Spleen (tissue), 11 donors: ENCODE data around the gene DAB2IP. TPM values are rescaled to one million over a fixed set of nuclear protein-coding genes. Genes with fewer than 3 reads are reported as not detected.
"Not testable (repeated sequence)": the region's sequence is repeated elsewhere in the genome, so short reads cannot be mapped to it uniquely, and the experiment has no call there.

ENCODE experiments used
- DNase-seq: peaks from one replicate; pipeline ENCODE4 v3.0.0-alpha.2; 2020
- H3K27ac ChIP-seq, 8 donors: fragments of 200-600 bp; sonication (generic) in 7 of 8; 1 replicate in 4 of 8; 2 replicates in 4 of 8; pipeline versions ENCODE4 v1.5.0 to v1.8.0; 2016 to 2021; ENCODE audit warnings: inconsistent platforms in 4 of 8, mild to moderate bottlenecking in 4 of 8, moderate library complexity in 1 of 8
- H3K27me3 ChIP-seq, 7 donors: fragments of 200-600 bp; sonication (generic) in 6 of 7; replicated peaks in 1 of 7; 1 replicate in 4 of 7; 2 replicates in 3 of 7; pipeline versions ENCODE4 v1.5.0 to v1.8.0; 2016 to 2021; ENCODE audit warnings: inconsistent platforms in 3 of 7, mild to moderate bottlenecking in 1 of 7
- H3K36me3 ChIP-seq, 6 donors: fragments of 200-600 bp; sonication (generic) in 5 of 6; 1 replicate in 4 of 6; 2 replicates in 2 of 6; pipeline versions ENCODE4 v1.5.0 to v1.8.0; 2016 to 2021; ENCODE audit warnings: inconsistent platforms in 2 of 6
- H3K4me1 ChIP-seq, 6 donors: fragments of 200-600 bp; sonication (generic) in 5 of 6; 1 replicate in 3 of 6; 2 replicates in 3 of 6; pipeline versions ENCODE4 v1.5.0 to v1.8.0; 2016 to 2021; ENCODE audit warnings: inconsistent platforms in 3 of 6
- H3K4me3 ChIP-seq, 8 donors: fragments of 200-600 bp; sonication (generic) in 7 of 8; 1 replicate in 4 of 8; 2 replicates in 4 of 8; pipeline versions ENCODE4 v1.5.0 to v1.8.0; 2016 to 2021; ENCODE audit warnings: inconsistent platforms in 4 of 8, mild to moderate bottlenecking in 4 of 8, moderate library complexity in 2 of 8
- H3K9me3 ChIP-seq, 8 donors: fragments of 200-600 bp; sonication (generic) in 7 of 8; 1 replicate in 4 of 8; 2 replicates in 4 of 8; pipeline versions ENCODE4 v1.5.0 to v1.8.0; 2016 to 2021; ENCODE audit warnings: inconsistent platforms in 4 of 8
- POLR2A ChIP-seq, 3 donors: fragments of 450-650 bp; IDR thresholded peaks; one replicate each; pipeline ENCODE4 v1.5.1; 2017; ENCODE audit warnings: antibody characterized with exemption in 3 of 3, mild to moderate bottlenecking in 1 of 3
- POLR2AphosphoS5 ChIP-seq, 3 donors: sonication (generic); formaldehyde crosslinking; IDR thresholded peaks; one replicate each; pipeline ENCODE4 v1.5.1; 2017; ENCODE audit warnings: antibody characterized with exemption in 3 of 3
- WGBS, 5 donors: extraction: QIAGEN DNeasy Blood & Tissue Kit in 3 of 5; methylation state at CpG; one replicate each; pipeline versions ENCODE4 v1.1.5 to v1.1.7; 2013 to 2018; 5-methylcytosine and 5-hydroxymethylcytosine counted together
- intact Hi-C: fragments of 100-400 bp; cut with DNase I; formaldehyde crosslinking; loops from one replicate; pipeline ENCODE4 v1.15.0; 2023; ENCODE audit warnings: low total_unique reads
- polyA plus RNA-seq, 3 donors: library from polyadenylated mRNA; stranded (reverse); fragments of 200-250 nt; gene quantifications; one replicate each; pipeline ENCODE4 v1.2.1, GENCODE V29; 2013
- total RNA-seq, 7 donors: library from RNA; depleted of rRNA in 3 of 7; stranded (reverse); fragments of >200 nt in 3 of 7; fragmentation: NEBNext Ultra II Directional in 4 of 7; extraction: Animal tissue kit (Norgen Biotek cat#: 25700) in 4 of 7; gene quantifications; one replicate each; pipeline versions ENCODE4 v1.1.0 to v1.2.1, GENCODE V29; 2016 to 2021
- TF ChIP-seq, protein P1 (sequence below), 11 experiments: fragments of 200-600 bp in 7 of 11; fragments of 450-650 bp in 4 of 11; sonication (generic) in 4 of 11; IDR thresholded peaks in 8 of 11; conservative IDR thresholded peaks in 3 of 11; 1 replicate in 7 of 11; 2 replicates in 4 of 11; pipeline versions ENCODE4 v1.4.0 to v1.8.0; 2016 to 2021; ENCODE audit warnings: antibody characterized with exemption in 11 of 11, inconsistent platforms in 4 of 11, mild to moderate bottlenecking in 1 of 11
- donor health status: healthy with polysubstance abuse.
- donor health status: DM: no; HTN: no; CAD: no; lungs with moderate emphysema.
- donor health status: DM: no; HTN: no; CAD: no.
- donor health status: Bipolar disorder and iron deficiency.
- donor health status: healthy.
- donor health status: DM: no; HTN: no; CAD: no.
- donor health status: DM: yes; HTN: yes; CAD: no.

Gene DAB2IP
- total and polyA plus RNA-seq, 10 donors = 5.0 to 83.0 (median 38.1) TPM

DNA sequence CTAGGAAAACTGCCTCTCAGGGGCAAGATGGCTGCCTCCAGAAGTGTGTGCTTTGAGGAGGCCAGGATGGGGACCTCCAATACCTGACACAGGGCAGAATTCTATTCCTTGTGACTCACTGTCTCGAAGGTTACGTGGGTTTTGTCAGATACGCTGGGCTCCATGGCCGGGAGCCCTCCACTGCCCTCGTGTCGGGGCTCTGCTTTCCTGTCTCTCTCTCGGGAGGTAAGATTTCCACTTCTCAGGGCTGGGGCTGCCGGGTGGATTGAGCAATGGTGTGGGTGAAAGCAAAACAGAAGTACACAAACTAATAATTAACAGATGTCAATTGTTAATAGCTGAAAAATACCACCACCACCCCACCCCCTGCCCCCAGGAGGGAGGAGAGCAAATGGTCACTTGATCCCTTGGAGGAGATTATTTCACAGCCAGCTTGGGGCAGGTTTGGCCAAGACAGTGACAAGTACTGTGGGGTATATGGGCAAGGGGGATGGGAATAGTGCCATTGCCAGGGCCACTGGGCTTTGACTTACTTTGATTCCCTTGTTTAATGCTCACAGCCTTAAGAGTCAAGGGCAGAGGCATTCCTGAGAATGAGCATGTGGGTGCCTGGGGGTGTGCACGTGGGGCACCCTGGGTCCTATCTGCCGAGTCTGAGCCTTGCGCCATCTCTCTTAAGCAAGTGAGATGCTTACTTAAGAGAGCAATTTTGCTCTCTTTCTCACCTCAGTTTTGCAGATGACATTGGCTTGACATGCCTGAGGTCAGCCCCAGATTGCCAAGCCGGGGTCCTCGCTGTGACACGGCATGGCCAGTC lies 28.8 kb upstream of the DAB2IP start:
- H3K4me3 ChIP-seq = no peak overlapping the region
- intact Hi-C loops = no loop called here
- H3K9me3 ChIP-seq = no peaks in the 10 kb centered on the region
- 49 to 81% (median 76%) methylated on average over 11 to 14 of the region's 14 CpGs for WGBS, 5 donors
- H3K27ac ChIP-seq = no peak overlapping the region
- no peaks in the 10 kb centered on the region for H3K36me3 ChIP-seq
- no peak for DNase-seq
- peaks cover 0 to 16% (median 0%) of the 10 kb centered on the region in 6 donors for H3K4me1 ChIP-seq
- peaks cover 0 to 4% (median 0%) of the 10 kb centered on the region in 7 donors for H3K27me3 ChIP-seq
- TF ChIP-seq POLR2A (IDR thresholded peaks at IDR 0.05) (no peak), POLR2AphosphoS5 (IDR thresholded peaks at IDR 0.05) (no peak)
- TF ChIP-seq, protein P1, sequence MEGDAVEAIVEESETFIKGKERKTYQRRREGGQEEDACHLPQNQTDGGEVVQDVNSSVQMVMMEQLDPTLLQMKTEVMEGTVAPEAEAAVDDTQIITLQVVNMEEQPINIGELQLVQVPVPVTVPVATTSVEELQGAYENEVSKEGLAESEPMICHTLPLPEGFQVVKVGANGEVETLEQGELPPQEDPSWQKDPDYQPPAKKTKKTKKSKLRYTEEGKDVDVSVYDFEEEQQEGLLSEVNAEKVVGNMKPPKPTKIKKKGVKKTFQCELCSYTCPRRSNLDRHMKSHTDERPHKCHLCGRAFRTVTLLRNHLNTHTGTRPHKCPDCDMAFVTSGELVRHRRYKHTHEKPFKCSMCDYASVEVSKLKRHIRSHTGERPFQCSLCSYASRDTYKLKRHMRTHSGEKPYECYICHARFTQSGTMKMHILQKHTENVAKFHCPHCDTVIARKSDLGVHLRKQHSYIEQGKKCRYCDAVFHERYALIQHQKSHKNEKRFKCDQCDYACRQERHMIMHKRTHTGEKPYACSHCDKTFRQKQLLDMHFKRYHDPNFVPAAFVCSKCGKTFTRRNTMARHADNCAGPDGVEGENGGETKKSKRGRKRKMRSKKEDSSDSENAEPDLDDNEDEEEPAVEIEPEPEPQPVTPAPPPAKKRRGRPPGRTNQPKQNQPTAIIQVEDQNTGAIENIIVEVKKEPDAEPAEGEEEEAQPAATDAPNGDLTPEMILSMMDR (IDR thresholded peaks at IDR 0.05 in 8 of 11, conservative IDR thresholded peaks at IDR 0.05 in 3 of 11) = no peak

DNA sequence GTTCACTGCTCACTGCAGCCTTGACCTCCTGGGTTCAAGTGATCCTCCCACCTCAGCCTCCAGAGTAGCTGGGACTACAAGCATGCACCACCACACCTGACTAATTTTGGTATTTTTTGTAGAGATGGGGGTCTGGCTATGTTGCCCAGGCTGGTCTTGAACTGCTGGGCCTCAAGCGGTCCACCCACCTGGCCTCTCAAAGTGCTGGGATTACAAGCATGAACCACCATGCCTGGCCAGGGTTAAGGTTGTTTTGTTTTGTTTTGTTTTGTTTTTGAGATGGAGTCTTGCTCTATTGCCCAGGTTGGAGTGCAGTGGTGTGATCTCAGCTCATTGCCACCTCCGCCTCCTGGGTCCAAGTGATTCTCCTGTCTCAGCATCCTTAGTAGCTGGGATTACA lies 28.0 kb upstream of the DAB2IP start:
- H3K9me3 ChIP-seq, H3K36me3 ChIP-seq, H3K4me3 ChIP-seq, DNase-seq, H3K27ac ChIP-seq, H3K27me3 ChIP-seq, intact Hi-C loops: not testable (repeated sequence)
- peaks cover 0 to 16% (median 0%) of the 10 kb centered on the region in 6 donors for H3K4me1 ChIP-seq
- 92 to 98% (median 97%) methylated on average over 2 of the region's 2 CpGs for WGBS, 5 donors

DNA sequence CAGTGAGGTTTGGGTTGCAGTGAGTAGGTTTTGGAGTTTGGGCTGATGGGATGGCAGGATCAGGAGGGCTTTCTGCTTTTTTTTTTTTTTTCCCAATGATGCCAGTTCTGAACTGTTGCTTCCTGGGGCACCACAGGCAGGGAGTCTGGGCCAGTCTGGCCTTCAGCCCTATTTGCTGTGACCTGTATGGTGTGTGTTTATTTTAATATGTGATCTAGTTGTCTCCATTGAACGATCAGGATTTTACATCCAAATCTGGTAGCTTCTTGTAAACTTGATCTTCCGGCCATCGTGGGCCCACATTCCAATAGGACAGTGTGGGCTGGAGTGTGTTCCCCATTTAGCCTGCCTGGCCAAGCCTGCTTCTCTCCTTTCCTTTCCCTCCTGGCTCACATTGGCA lies 25.8 kb upstream of the DAB2IP start:
- H3K4me1 ChIP-seq = peaks cover 0 to 7% (median 0%) of the 10 kb centered on the region in 6 donors
- intact Hi-C loops = no loop called here
- H3K4me3 ChIP-seq = no peak overlapping the region
- peaks cover 0 to 14% (median 0%) of the 10 kb centered on the region in 7 donors for H3K27me3 ChIP-seq
- WGBS, 5 donors = 87 to 100% (median 90%) methylated on average over 3 of the region's 3 CpGs
- TF ChIP-seq POLR2A (IDR thresholded peaks at IDR 0.05) (no peak), POLR2AphosphoS5 (IDR thresholded peaks at IDR 0.05) (no peak)
- TF ChIP-seq, protein P1 (IDR thresholded peaks at IDR 0.05 in 8 of 11, conservative IDR thresholded peaks at IDR 0.05 in 3 of 11) = no peak
- no peaks in the 10 kb centered on the region for H3K9me3 ChIP-seq
- no peaks in the 10 kb centered on the region for H3K36me3 ChIP-seq
- DNase-seq = no peak
- no peak overlapping the region for H3K27ac ChIP-seq

DNA sequence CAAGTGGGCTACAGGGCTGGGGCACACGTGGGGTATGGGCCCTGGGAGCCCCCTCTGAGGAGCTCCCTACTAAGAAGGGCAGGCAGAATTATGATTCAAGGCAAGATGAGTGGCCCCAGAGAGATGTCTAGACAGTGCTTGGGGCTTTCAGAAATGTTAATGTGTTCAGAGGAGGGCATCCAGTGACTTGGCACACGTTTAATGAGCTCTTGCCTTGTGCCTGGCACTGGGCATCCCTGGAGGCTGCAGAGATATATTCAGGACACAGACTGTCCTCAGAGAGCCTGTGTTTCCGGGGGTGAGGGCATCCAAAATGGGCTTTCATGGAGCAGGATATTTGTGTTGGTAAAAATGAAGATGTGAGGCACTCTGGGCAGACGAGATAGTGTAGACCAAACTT lies 25.4 kb upstream of the DAB2IP start:
- no peak overlapping the region for H3K27ac ChIP-seq
- H3K4me1 ChIP-seq = peaks cover 0 to 2% (median 0%) of the 10 kb centered on the region in 6 donors
- intact Hi-C loops = no loop called here
- TF ChIP-seq, protein P1 (IDR thresholded peaks at IDR 0.05 in 8 of 11, conservative IDR thresholded peaks at IDR 0.05 in 3 of 11) = no peak
- TF ChIP-seq POLR2A (IDR thresholded peaks at IDR 0.05) (no peak), POLR2AphosphoS5 (IDR thresholded peaks at IDR 0.05) (no peak)
- no peak for DNase-seq
- H3K9me3 ChIP-seq = no peaks in the 10 kb centered on the region
- peaks cover 0 to 18% (median 0%) of the 10 kb centered on the region in 7 donors for H3K27me3 ChIP-seq
- H3K36me3 ChIP-seq = no peaks in the 10 kb centered on the region
- 80 to 92% (median 88%) methylated on average over 4 of the region's 4 CpGs for WGBS, 5 donors
- H3K4me3 ChIP-seq = no peak overlapping the region
